ENCODE results near the gene HOXC11. TPM values are rescaled to one million over a fixed set of nuclear protein-coding genes. Genes with fewer than 3 reads are reported as not detected.

HOXC11 gene
- total RNA-seq, 2 donors from 2014 or later = not detected

DNA sequence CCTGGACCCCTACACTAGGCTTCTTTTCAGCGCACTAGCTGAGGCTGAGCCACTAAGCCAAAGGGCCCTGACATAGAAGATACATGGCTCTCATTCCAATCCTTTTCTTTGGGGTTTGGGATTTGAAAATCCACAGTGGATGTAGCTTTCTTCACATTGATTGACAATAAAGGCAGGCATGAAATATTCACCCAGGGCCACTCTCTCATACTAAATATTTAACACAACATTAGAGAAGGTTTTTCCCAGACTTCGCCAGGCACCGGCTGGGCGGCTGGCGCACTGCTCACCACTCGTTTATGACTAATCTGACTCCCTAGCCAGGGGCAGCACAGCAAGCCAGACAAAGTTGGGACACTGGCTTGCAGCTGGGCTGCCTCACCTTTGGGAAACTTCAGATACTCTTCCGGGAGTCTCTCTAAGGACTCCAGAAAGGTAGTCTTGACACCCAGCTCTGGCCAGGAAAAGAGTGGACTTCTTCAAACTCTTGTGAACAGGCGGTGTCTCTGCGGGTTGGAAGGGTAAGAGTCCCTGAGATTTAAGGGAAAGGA, 699 bp upstream of the HOXC11 start:
- TF ChIP-seq, protein P1, sequence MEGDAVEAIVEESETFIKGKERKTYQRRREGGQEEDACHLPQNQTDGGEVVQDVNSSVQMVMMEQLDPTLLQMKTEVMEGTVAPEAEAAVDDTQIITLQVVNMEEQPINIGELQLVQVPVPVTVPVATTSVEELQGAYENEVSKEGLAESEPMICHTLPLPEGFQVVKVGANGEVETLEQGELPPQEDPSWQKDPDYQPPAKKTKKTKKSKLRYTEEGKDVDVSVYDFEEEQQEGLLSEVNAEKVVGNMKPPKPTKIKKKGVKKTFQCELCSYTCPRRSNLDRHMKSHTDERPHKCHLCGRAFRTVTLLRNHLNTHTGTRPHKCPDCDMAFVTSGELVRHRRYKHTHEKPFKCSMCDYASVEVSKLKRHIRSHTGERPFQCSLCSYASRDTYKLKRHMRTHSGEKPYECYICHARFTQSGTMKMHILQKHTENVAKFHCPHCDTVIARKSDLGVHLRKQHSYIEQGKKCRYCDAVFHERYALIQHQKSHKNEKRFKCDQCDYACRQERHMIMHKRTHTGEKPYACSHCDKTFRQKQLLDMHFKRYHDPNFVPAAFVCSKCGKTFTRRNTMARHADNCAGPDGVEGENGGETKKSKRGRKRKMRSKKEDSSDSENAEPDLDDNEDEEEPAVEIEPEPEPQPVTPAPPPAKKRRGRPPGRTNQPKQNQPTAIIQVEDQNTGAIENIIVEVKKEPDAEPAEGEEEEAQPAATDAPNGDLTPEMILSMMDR (IDR thresholded peaks at IDR 0.05) = no peak
- no peak for DNase-seq
- Histone ChIP-seq H3K36me3 (no peaks in the 10 kb centered on the region), H3K4me3 (no peak overlapping the region), H3K9me3 (no peaks in the 10 kb centered on the region), H3K27me3 (peaks cover 99% of the 10 kb centered on the region), H3K27ac (no peak overlapping the region), H3K4me1 (no peaks in the 10 kb centered on the region), H3K9ac (ENCODE audit: low read depth in 2 of 2, low read length in 2 of 2) (no peak overlapping the region)
- intact Hi-C loops (cut with DNase I) = no loop called here

DNA sequence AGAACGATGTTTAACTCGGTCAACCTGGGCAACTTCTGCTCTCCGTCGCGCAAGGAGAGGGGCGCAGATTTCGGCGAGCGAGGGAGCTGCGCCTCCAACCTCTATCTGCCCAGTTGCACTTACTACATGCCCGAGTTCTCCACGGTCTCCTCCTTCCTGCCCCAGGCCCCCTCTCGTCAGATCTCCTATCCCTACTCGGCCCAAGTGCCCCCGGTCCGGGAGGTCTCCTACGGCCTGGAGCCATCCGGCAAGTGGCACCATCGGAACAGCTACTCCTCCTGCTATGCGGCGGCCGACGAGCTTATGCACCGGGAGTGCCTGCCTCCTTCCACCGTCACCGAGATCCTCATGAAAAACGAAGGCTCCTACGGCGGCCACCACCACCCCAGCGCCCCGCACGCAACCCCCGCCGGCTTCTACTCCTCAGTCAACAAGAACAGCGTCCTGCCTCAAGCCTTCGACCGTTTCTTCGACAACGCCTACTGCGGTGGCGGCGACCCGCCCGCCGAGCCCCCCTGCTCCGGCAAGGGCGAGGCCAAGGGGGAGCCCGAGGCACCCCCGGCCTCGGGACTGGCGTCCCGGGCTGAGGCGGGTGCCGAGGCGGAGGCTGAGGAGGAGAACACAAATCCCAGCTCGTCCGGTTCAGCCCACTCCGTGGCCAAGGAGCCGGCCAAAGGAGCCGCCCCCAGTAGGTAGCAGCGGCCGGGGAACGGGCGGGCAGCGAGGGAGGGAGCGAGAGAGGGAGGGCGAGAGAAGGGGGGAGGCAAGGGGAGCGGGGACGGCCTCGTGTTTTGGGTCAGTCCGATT, 513 bp downstream of the HOXC11 start:
- H3K36me3 ChIP-seq = no peaks in the 10 kb centered on the region
- no peak overlapping the region for H3K9ac ChIP-seq (ENCODE audit: low read depth in 2 of 2, low read length in 2 of 2)
- no peaks in the 10 kb centered on the region for H3K4me1 ChIP-seq
- no peak overlapping the region for H3K27ac ChIP-seq
- no peak for DNase-seq
- TF ChIP-seq, protein P1 (IDR thresholded peaks at IDR 0.05) = no peak
- intact Hi-C loops (cut with DNase I) = no loop called here
- peaks cover 97% of the 10 kb centered on the region for H3K27me3 ChIP-seq
- H3K9me3 ChIP-seq = no peaks in the 10 kb centered on the region
- no peak overlapping the region for H3K4me3 ChIP-seq

DNA sequence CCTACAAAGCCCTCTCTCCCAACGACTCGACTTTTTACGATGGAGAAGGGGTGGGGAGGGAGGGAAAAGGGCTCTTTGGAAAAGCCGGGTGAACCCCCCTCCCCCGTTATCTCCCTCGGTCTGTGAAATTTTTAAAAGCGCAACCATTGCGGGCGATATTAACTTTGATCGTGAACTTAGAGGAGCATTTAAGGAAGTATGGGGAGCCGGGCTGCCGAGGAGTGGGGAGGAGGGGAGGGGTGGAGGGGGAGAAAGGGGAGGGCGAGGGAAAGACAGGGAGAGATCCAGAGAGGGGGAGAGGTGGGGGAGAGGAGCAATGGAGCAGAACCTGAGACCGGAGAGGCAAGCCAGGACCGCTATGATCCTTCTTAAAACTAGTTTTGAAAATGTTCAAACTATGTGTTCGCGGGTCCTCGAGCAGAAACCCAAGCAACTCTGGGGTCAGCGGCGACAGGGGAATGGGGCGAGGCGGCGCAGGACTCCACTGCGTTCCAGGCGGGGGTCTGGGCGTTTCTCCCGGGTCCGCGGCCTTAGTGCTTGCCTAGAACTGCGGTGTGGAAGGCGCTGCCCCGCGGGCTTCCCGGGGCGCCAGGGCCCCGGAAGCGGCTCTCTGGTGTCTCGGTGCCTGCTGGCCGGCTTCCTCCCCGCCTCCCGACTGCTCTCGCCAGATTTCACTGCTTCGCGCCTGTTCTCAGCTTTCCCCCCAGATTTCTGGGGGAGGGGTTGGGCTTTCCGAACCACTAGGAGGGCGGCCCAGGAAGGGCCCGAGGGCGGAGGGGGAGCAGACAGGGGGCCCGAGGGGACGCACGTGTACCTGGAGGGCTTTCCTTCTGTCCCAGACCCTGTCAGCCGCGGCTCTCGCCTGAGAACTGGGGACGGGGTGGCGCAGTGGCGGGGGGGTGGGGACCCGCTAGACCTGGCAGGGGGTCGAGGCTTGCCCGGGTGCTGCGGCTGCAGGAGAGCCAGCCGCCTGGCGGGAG, 1.4 kb downstream of the HOXC11 start, which contains the start of gene HOTAIR:
Gene HOTAIR, minus strand, starts transcription at position 871 of the 980 bp plus-strand sequence.
- peaks cover 95% of the 10 kb centered on the region for H3K27me3 ChIP-seq
- DNase-seq = no peak
- H3K9ac ChIP-seq (ENCODE audit: low read depth in 2 of 2, low read length in 2 of 2) = no peak within 1 kb of the TSS
- H3K36me3 ChIP-seq = no peaks in the 10 kb centered on the region
- no peak within 1 kb of the TSS for H3K4me3 ChIP-seq
- no peaks in the 10 kb centered on the region for H3K9me3 ChIP-seq
- TF ChIP-seq, protein P1 (IDR thresholded peaks at IDR 0.05) = no peak
- H3K27ac ChIP-seq = no peak within 1 kb of the TSS
- no peaks in the 10 kb centered on the region for H3K4me1 ChIP-seq
- intact Hi-C loops (cut with DNase I) = no loop called here

DNA sequence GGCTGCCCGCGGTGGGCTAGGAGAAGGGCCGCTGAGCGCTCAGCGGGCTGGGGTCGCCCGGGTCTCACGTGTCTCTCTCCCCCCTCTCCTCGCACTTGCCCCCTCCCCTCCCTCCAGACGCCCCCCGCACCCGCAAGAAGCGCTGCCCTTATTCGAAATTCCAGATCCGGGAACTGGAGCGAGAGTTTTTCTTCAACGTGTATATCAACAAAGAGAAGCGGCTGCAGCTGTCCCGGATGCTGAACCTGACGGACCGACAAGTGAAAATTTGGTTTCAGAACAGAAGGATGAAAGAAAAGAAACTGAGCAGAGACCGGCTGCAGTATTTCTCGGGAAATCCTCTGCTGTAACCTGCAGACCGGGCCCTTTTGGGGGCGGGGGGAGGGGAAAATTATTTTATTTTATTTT, 2.1 kb downstream of the HOXC11 start:
- Histone ChIP-seq H3K27me3 (peaks cover 94% of the 10 kb centered on the region), H3K27ac (no peak overlapping the region), H3K4me3 (no peak overlapping the region), H3K36me3 (no peaks in the 10 kb centered on the region), H3K9ac (ENCODE audit: low read depth in 2 of 2, low read length in 2 of 2) (no peak overlapping the region), H3K4me1 (no peaks in the 10 kb centered on the region), H3K9me3 (no peaks in the 10 kb centered on the region)
- intact Hi-C loops (cut with DNase I) = no loop called here
- DNase-seq = no peak
- TF ChIP-seq, protein P1 (IDR thresholded peaks at IDR 0.05) = no peak

DNA sequence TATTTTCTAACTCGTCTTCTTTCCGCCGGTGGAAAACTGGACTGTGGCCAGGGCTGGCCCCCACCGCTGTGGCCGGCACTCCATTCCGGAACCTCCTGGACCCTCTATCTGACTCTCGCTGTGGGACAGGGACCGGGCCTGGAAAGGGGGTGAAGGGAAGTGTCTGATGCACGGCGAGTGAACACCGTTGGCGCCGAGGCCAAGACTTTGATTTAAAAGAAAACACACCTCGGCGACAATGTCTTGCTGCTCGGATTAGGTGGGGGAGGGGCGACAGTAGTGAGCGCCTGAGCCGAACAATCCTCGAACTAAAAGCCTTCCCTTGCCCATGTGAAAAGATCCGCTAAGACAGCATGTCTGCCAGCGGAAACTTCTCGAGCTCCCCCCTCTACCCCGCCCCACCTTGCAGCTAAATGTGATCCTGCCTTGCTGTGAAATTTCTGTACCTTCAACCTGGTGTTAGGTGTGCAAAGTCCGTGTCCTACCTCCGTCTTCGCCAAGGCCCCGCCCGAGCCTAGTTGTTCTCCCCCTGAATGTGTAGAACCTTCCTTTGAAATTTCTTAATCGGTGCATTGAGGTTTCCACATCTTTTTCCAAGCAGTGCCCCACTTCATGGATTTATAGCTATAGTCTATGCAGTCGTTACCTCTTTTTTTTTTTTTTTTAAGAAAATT, 2.7 kb downstream of the HOXC11 start:
- H3K4me3 ChIP-seq = no peak overlapping the region
- TF ChIP-seq, protein P1 (IDR thresholded peaks at IDR 0.05) = no peak
- H3K36me3 ChIP-seq = no peaks in the 10 kb centered on the region
- H3K4me1 ChIP-seq = no peaks in the 10 kb centered on the region
- no peak overlapping the region for H3K27ac ChIP-seq
- H3K9ac ChIP-seq (ENCODE audit: low read depth in 2 of 2, low read length in 2 of 2) = no peak overlapping the region
- no peaks in the 10 kb centered on the region for H3K9me3 ChIP-seq
- intact Hi-C loops (cut with DNase I) = no loop called here
- H3K27me3 ChIP-seq = peaks cover 94% of the 10 kb centered on the region
- DNase-seq = no peak
